GM21723 (cell line): Measurements from ENCODE around the gene GALM.
"Not testable (repeated sequence)": the region's sequence is repeated elsewhere in the genome, so short reads cannot be mapped to it uniquely, and the experiment has no call there.

Source experiments
- ATAC-seq: cut with Tn5 transposase; IDR thresholded peaks from one replicate; pipeline ENCODE4 v1.9.1; 2021; ENCODE audit warnings: mild to moderate bottlenecking, moderate library complexity; ENCODE audit not compliant: unreplicated experiment

Gene GALM

GRCh38 chr2:38737000-38737698 lies 71.2 kb downstream of the GALM start:
- ATAC-seq: not testable (repeated sequence)

- no peak for ATAC-seq
These were observed 72.0 kb downstream of the GALM start for GRCh38 chr2:38737925-38738324.

GRCh38 chr2:38739524-38739923 lies 73.6 kb downstream of the GALM start:
- no peak for ATAC-seq

- no peak for ATAC-seq
These were observed 75.2 kb downstream of the GALM start for GRCh38 chr2:38740851-38741731.

GRCh38 chr2:38742797-38743559 lies 77.1 kb downstream of the GALM start:
- no peak for ATAC-seq

- ATAC-seq: no peak
These were observed 77.9 kb downstream of the GALM start for GRCh38 chr2:38743672-38744398.

GRCh38 chr2:38744399-38744780 lies 78.5 kb downstream of the GALM start:
- ATAC-seq: no peak

- ATAC-seq: no peak
These were observed 79.4 kb downstream of the GALM start for GRCh38 chr2:38745267-38745666.

- ATAC-seq: no peak
These were observed 81.1 kb downstream of the GALM start for GRCh38 chr2:38747007-38747424.

- no peak for ATAC-seq
These were observed 81.9 kb downstream of the GALM start for GRCh38 chr2:38747819-38748218.

GRCh38 chr2:38748391-38748790 lies 82.5 kb downstream of the GALM start:
- no peak for ATAC-seq

GRCh38 chr2:38748943-38749804 lies 83.3 kb downstream of the GALM start:
- ATAC-seq: no peak

- ATAC-seq: peak; percentile 50
These were observed 84.3 kb downstream of the GALM start for GRCh38 chr2:38750011-38750890.

GRCh38 chr2:38750891-38751595 lies 85.1 kb downstream of the GALM start, which contains the start of gene SRSF7:
Gene SRSF7, minus strand, starts transcription at chr2:38751361. Its CDS starts 105 bp downstream, at chr2:38751256.
- peak; percentile 77 for ATAC-seq

- no peak for ATAC-seq
These were observed 85.9 kb downstream of the GALM start for GRCh38 chr2:38751596-38752410.

- no peak for ATAC-seq
These were observed 88.1 kb downstream of the GALM start for GRCh38 chr2:38754049-38754448.

- no peak for ATAC-seq
These were observed 88.6 kb downstream of the GALM start for GRCh38 chr2:38754506-38754905.
